Mesenchymal stem cell (in vitro differentiated cells and primary cell): ENCODE measurements around the gene SRMS.

ENCODE experiments used
- DNase-seq: peaks from one replicate; pipeline ENCODE4 v3.0.0-alpha.2; 2013
- H2AFZ ChIP-seq: one replicate; pipeline ENCODE4 v1.6.1; 2013; ENCODE audit warnings: low read depth, mild to moderate bottlenecking, control low read depth, inconsistent platforms, low read length, moderate library complexity
- H2AK5ac ChIP-seq: 2 replicates; pipeline ENCODE4 v1.6.1; 2013; ENCODE audit warnings: low read length, moderate library complexity, mild to moderate bottlenecking, inconsistent platforms; ENCODE audit not compliant: severe bottlenecking
- H2BK120ac ChIP-seq: one replicate; pipeline ENCODE4 v1.6.1; 2013; ENCODE audit warnings: low read depth, mild to moderate bottlenecking, inconsistent platforms, low read length, moderate library complexity
- H2BK12ac ChIP-seq, 2 experiments: one replicate each; pipeline ENCODE4 v1.6.1; 2013; ENCODE audit warnings: inconsistent platforms in 2 of 2, low read length in 2 of 2, mild to moderate bottlenecking in 2 of 2, moderate library complexity in 2 of 2, control low read depth in 1 of 2
- H2BK15ac ChIP-seq: one replicate; pipeline ENCODE4 v1.6.1; 2013; ENCODE audit warnings: mild to moderate bottlenecking, low read depth, inconsistent platforms; ENCODE audit not compliant: poor library complexity, severe bottlenecking
- H2BK5ac ChIP-seq: 2 replicates; pipeline ENCODE4 v1.6.1; 2013; ENCODE audit warnings: low read depth, mild to moderate bottlenecking, low read length, control low read depth, inconsistent platforms; ENCODE audit not compliant: poor library complexity, severe bottlenecking
- H3K14ac ChIP-seq, 2 experiments: one replicate each; pipeline ENCODE4 v1.6.1; 2013; ENCODE audit warnings: inconsistent platforms in 2 of 2, low read length in 2 of 2, control low read depth in 1 of 2, mild to moderate bottlenecking in 1 of 2, moderate library complexity in 1 of 2
- H3K18ac ChIP-seq, 2 experiments: one replicate each; pipeline ENCODE4 v1.6.1; 2013; ENCODE audit warnings: inconsistent platforms in 2 of 2, low read length in 2 of 2, control low read depth in 1 of 2, low read depth in 1 of 2, mild to moderate bottlenecking in 1 of 2
- H3K23ac ChIP-seq, 2 experiments: one replicate each; pipeline ENCODE4 v1.6.1; 2013; ENCODE audit warnings: inconsistent platforms in 2 of 2, low read length in 2 of 2, mild to moderate bottlenecking in 2 of 2, moderate library complexity in 2 of 2, control low read depth in 1 of 2
- H3K27ac ChIP-seq: 2 replicates; pipeline ENCODE4 v1.5.1; 2013; ENCODE audit warnings: mild to moderate bottlenecking, moderate library complexity, low read length, control low read depth, inconsistent platforms; ENCODE audit not compliant: poor library complexity, severe bottlenecking
- H3K27me3 ChIP-seq, 2 experiments: 2 replicates each; pipeline versions ENCODE4 v1.6.1 to v1.7.0; 2013; ENCODE audit warnings: low read length in 2 of 2, mild to moderate bottlenecking in 2 of 2, moderate library complexity in 2 of 2, control low read depth in 1 of 2, inconsistent platforms in 1 of 2; ENCODE audit not compliant: control insufficient read depth in 1 of 2, insufficient read depth in 1 of 2
- H3K36me3 ChIP-seq, 2 experiments: 2 replicates each; pipeline versions ENCODE4 v1.6.1 to v1.7.0; 2013; ENCODE audit warnings: low read length in 2 of 2, control low read depth in 1 of 2, inconsistent platforms in 1 of 2, low read depth in 1 of 2, mild to moderate bottlenecking in 1 of 2; ENCODE audit not compliant: insufficient read depth in 2 of 2, control insufficient read depth in 1 of 2
- H3K4ac ChIP-seq, 2 experiments: one replicate each; pipeline ENCODE4 v1.6.1; 2013; ENCODE audit warnings: inconsistent platforms in 2 of 2, low read length in 2 of 2, mild to moderate bottlenecking in 2 of 2, moderate library complexity in 2 of 2, control low read depth in 1 of 2, low read depth in 1 of 2
- H3K4me1 ChIP-seq: 2 replicates; pipeline ENCODE4 v1.6.1; 2013; ENCODE audit warnings: low read depth, low read length, control low read depth; ENCODE audit not compliant: control insufficient read depth, insufficient read depth
- H3K4me2 ChIP-seq: 2 replicates; pipeline ENCODE4 v1.6.1; 2013; ENCODE audit warnings: low read length, mild to moderate bottlenecking, inconsistent platforms; ENCODE audit not compliant: poor library complexity, severe bottlenecking
- H3K4me3 ChIP-seq, 2 experiments: 2 replicates each; pipeline versions ENCODE4 v1.5.1 to v1.7.0; 2013; ENCODE audit warnings: low read length in 2 of 2, mild to moderate bottlenecking in 2 of 2, control low read depth in 1 of 2, low read depth in 1 of 2; ENCODE audit not compliant: insufficient read depth in 1 of 2
- H3K79me1 ChIP-seq: replicated peaks from 2 replicates; pipeline ENCODE4 v1.6.1; 2013; ENCODE audit warnings: mild to moderate bottlenecking, control low read depth, low read length, inconsistent platforms; ENCODE audit not compliant: poor library complexity, severe bottlenecking
- H3K9ac ChIP-seq: 2 replicates; pipeline ENCODE4 v1.7.0; 2013; ENCODE audit warnings: mild to moderate bottlenecking, low read length, moderate library complexity
- H3K9me3 ChIP-seq: 2 replicates; pipeline ENCODE4 v1.7.0; 2013; ENCODE audit warnings: mild to moderate bottlenecking, low read length; ENCODE audit not compliant: control insufficient read depth
- H4K8ac ChIP-seq: one replicate; pipeline ENCODE4 v1.6.1; 2013; ENCODE audit warnings: inconsistent platforms, mild to moderate bottlenecking, low read length, moderate library complexity
- H4K91ac ChIP-seq: one replicate; pipeline ENCODE4 v1.6.1; 2013; ENCODE audit warnings: mild to moderate bottlenecking, low read length, inconsistent platforms
- WGBS: methylation state at CpG from one replicate; pipeline ENCODE4 v1.1.7; 2013; ENCODE audit warnings: mixed read lengths; 5-methylcytosine and 5-hydroxymethylcytosine counted together

Gene SRMS

GRCh38 chr20:63574829-63575743 is 27.5 kb upstream of the SRMS start:
- Histone ChIP-seq H3K27ac (no peak overlapping the region), H2BK12ac (peak overlapping the region in 1 of 2 experiments; percentile 61), H2BK5ac (no peak overlapping the region), H3K36me3 (peaks cover 8 to 21% of the 10 kb centered on the region in 2 experiments), H3K14ac (no peak overlapping the region), H3K4me3 (peak overlapping the region in 1 of 2 experiments; percentile 70), H3K18ac (peak overlapping the region; percentile 50 to 99), H2AFZ (peak overlapping the region; percentile 99), H3K23ac (no peak overlapping the region), H4K8ac (peak overlapping the region; percentile 86), H4K91ac (peak overlapping the region; percentile 48), H3K4me2 (no peak overlapping the region), H2AK5ac (peak overlapping the region; percentile 4), H3K79me1 (peaks cover 19% of the 10 kb centered on the region), H3K9me3 (no peaks in the 10 kb centered on the region), H3K27me3 (peaks cover 0 to 19% of the 10 kb centered on the region in 2 experiments), H2BK15ac (no peak overlapping the region), H3K9ac (no peak overlapping the region), H3K4me1 (peaks cover 30% of the 10 kb centered on the region), H3K4ac (peak overlapping the region; percentile 39 to 90), H2BK120ac (no peak overlapping the region)
- 79% methylated on average over 25 of the region's 28 CpGs for WGBS
- peak; percentile 46 for DNase-seq

GRCh38 chr20:63574156-63574828 is 26.7 kb upstream of the SRMS start, which contains the start of gene HELZ2:
Gene HELZ2, minus strand, starts transcription at chr20:63574239. Its CDS starts 1,854 bp downstream, at chr20:63572385.
- H3K9ac ChIP-seq: peak within 1 kb of the TSS; percentile 89
- DNase-seq: peak; percentile 78
- H2AK5ac ChIP-seq: peak within 1 kb of the TSS; percentile 4
- H3K79me1 ChIP-seq: peaks cover 19% of the 10 kb centered on the region
- H4K8ac ChIP-seq: peak within 1 kb of the TSS; percentile 86
- H3K14ac ChIP-seq: peak within 1 kb of the TSS in 1 of 2 experiments; percentile 29
- H3K9me3 ChIP-seq: no peaks in the 10 kb centered on the region
- H4K91ac ChIP-seq: peak within 1 kb of the TSS; percentile 83
- 10% methylated on average over 37 of the region's 40 CpGs for WGBS
- H3K27ac ChIP-seq: no peak within 1 kb of the TSS
- peak within 1 kb of the TSS; percentile 71 to 85 for H3K4me3 ChIP-seq
- H2BK5ac ChIP-seq: no peak within 1 kb of the TSS
- H3K27me3 ChIP-seq: peaks cover 0 to 11% of the 10 kb centered on the region in 2 experiments
- peaks cover 8 to 25% of the 10 kb centered on the region in 2 experiments for H3K36me3 ChIP-seq
- peak within 1 kb of the TSS; percentile 21 for H2BK120ac ChIP-seq
- H2BK15ac ChIP-seq: peak within 1 kb of the TSS; percentile 80
- peak within 1 kb of the TSS; percentile 38 to 61 for H2BK12ac ChIP-seq
- peaks cover 30% of the 10 kb centered on the region for H3K4me1 ChIP-seq
- peak within 1 kb of the TSS; percentile 90 for H3K4me2 ChIP-seq
- peak within 1 kb of the TSS; percentile 50 to 99 for H3K18ac ChIP-seq
- H3K4ac ChIP-seq: peak within 1 kb of the TSS; percentile 39 to 90
- H2AFZ ChIP-seq: peak within 1 kb of the TSS; percentile 99
- H3K23ac ChIP-seq: peak within 1 kb of the TSS in 1 of 2 experiments; percentile 29

- Histone ChIP-seq H2BK12ac (peak overlapping the region in 1 of 2 experiments; percentile 33), H2BK120ac (peak overlapping the region; percentile 21), H3K4ac (peak overlapping the region in 1 of 2 experiments; percentile 32), H2BK5ac (no peak overlapping the region), H3K27ac (no peak overlapping the region), H3K4me2 (peak overlapping the region; percentile 90), H2BK15ac (peak overlapping the region; percentile 9), H3K4me1 (peaks cover 34% of the 10 kb centered on the region), H3K79me1 (peaks cover 19% of the 10 kb centered on the region), H3K27me3 (peaks cover 0 to 5% of the 10 kb centered on the region in 2 experiments), H3K36me3 (peaks cover 8 to 31% of the 10 kb centered on the region in 2 experiments), H3K14ac (peak overlapping the region in 1 of 2 experiments; percentile 6), H4K91ac (no peak overlapping the region), H3K4me3 (peak overlapping the region; percentile 71 to 85), H2AK5ac (no peak overlapping the region), H3K9me3 (no peaks in the 10 kb centered on the region), H2AFZ (no peak overlapping the region), H3K9ac (peak overlapping the region; percentile 89), H4K8ac (no peak overlapping the region), H3K23ac (no peak overlapping the region), H3K18ac (peak overlapping the region in 1 of 2 experiments; percentile 46)
- 15% methylated on average over 10 of the region's 24 CpGs for WGBS
- peak; percentile 18 for DNase-seq
These were observed 26.1 kb upstream of the SRMS start for GRCh38 chr20:63573647-63574131.
